Erythroblast (primary cell): ENCODE data around the gene HHEX.

Source experiments
- GATA1 ChIP-seq: IDR thresholded peaks from 2 replicates; pipeline ENCODE4 v1.6.1; 2011; ENCODE audit warnings: low read depth, mild to moderate bottlenecking, control low read depth, low read length, moderate library complexity
- POLR2A ChIP-seq: IDR thresholded peaks from 2 replicates; pipeline ENCODE4 v1.6.1; 2011; ENCODE audit warnings: mild to moderate bottlenecking, low read length

DNA sequence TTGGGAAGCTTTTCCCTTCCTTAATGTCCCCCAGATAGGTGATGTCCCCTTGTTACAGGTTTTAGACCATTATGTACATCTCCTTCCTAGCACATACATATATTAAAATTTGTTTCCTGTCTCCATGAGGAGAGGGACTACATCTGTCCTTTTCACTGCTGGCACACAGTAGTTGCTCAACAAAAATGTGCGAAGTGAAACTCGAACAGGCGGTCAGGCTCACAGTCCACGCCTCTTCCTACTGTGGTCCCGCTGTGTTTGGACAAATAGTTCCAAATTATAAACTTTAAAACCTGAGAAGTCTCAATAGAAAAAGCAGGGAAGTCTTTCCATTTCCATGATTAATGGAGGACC, 1.2 kb upstream of the HHEX start:
- no peak for TF ChIP-seq POLR2A
- no peak for TF ChIP-seq GATA1
